Measurements from ENCODE around the gene B3GALT5.

GRCh38 chr21:39645331-39645730, 32.6 kb downstream of the B3GALT5 start:
- TF ChIP-seq EZH2phosphoT487 (IDR thresholded peaks at IDR 0.05; ENCODE audit: borderline replicate concordance, low read length) (no peak), CTCF (conservative IDR thresholded peaks at IDR 0.05; ENCODE audit: low read depth, low read length) (no peak), EZH2 (IDR thresholded peaks at IDR 0.05; ENCODE audit: low read length, unreplicated experiment) (no peak)

All from PC-3 (cell line).